Measurements from ENCODE around the gene DTWD2.
A peak's percentile ranks its signal among the peaks of the same experiment; 100 is the strongest.

Gene DTWD2

GRCh38 chr5:118793652-118794051, 194.7 kb downstream of the DTWD2 start:
- DNase-seq (ENCODE audit: extremely low spot score, insufficient read length, low read depth) (no peak), FAIRE-seq (no peak)

- DNase-seq (ENCODE audit: extremely low spot score, insufficient read length, low read depth): no peak
- FAIRE-seq: no peak
Observed at GRCh38 chr5:118793091-118793490, 195.3 kb downstream of the DTWD2 start.

GRCh38 chr5:118791926-118792734, 196.2 kb downstream of the DTWD2 start:
- peak; percentile 93 for FAIRE-seq
- DNase-seq (ENCODE audit: extremely low spot score, insufficient read length, low read depth): peak; percentile 20

GRCh38 chr5:118789366-118789765, 199.0 kb downstream of the DTWD2 start:
- FAIRE-seq (no peak), DNase-seq (ENCODE audit: extremely low spot score, insufficient read length, low read depth) (no peak)

GRCh38 chr5:118788351-118788750, 200.0 kb downstream of the DTWD2 start:
- no peak for FAIRE-seq
- DNase-seq (ENCODE audit: extremely low spot score, insufficient read length, low read depth): no peak
